ENCODE data around the gene C11orf68.

Gene C11orf68

DNA sequence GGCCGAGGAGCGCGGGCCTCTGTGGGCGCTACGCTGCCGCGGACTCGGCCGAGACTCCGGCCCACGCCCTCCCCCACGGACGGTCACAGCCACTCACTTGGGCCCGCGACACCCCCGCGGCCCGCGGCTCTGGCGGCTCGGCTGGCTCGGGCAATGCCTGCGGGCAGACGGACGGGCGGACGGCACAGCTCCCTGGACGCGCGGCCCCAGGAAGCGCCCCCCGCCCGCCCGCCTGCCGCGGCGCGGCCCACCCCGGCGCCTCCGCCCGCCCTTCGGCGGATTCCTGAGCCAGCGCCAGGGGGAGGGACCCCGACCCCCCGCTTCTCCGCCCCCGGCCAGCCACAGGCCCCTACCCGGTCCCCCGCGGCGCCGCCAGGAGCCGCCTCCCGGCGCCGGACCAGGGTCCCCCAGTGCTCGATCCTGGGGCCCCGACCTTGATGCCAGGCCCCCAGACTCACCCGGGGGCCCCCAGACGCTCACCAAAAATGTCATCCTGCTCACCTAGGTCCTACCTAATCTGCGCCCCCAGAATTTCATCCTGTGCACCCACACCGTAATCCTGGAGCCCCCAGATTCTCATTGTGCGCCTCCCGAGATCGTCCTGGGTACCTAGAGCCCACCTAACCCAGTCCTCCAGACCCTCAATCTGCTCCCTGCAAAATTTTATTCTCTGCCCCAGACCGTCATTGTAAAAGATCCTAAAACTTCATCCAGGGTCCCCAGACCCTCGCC, 46.1 kb downstream of the C11orf68 start, which contains the start of gene EFEMP2:
EFEMP2 (minus strand) TSS at position 215 of the 732 bp plus-strand sequence. CDS start 446 bp downstream, outside the sequence.
- DNase-seq (ENCODE audit: low spot score) (no peak), FAIRE-seq (no peak)

DNA sequence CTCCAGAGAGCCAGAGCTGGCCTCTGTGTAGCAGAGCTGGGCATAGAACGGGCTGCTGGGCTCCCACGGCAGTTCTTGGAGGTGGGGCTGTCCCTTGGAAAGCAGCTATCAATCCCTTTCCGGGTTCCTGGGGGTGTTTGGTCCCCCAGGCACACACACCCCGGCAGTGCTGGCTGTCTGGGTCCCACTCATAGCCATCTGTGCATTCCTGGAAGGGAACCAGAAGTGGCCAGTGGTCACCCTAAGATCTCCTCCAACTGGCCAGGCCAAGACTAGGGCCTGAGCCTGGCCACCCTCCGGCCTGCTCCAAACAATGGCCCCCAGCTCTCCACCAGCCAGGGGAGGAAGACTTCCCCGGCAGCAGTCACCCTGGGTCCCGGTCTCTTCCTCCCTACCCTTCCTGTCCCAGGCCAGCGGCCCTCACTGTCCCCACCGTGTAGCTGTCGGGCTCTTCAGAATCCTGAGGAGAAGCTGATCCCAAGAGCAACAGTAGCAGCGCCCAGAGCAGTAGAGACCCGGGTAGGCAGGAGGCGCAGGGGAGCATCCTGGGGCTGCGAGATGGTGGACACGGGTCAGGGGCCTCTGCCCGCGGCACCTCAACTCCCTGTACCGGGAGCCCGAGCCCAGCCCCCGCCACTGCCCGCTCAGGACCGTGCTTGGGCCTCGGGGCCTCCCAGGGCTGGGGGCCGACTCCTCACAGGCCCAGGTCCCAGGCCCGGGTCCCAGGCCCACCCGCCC, 46.9 kb downstream of the C11orf68 start:
- DNase-seq (ENCODE audit: low spot score) (no peak), FAIRE-seq (no peak)

DNA sequence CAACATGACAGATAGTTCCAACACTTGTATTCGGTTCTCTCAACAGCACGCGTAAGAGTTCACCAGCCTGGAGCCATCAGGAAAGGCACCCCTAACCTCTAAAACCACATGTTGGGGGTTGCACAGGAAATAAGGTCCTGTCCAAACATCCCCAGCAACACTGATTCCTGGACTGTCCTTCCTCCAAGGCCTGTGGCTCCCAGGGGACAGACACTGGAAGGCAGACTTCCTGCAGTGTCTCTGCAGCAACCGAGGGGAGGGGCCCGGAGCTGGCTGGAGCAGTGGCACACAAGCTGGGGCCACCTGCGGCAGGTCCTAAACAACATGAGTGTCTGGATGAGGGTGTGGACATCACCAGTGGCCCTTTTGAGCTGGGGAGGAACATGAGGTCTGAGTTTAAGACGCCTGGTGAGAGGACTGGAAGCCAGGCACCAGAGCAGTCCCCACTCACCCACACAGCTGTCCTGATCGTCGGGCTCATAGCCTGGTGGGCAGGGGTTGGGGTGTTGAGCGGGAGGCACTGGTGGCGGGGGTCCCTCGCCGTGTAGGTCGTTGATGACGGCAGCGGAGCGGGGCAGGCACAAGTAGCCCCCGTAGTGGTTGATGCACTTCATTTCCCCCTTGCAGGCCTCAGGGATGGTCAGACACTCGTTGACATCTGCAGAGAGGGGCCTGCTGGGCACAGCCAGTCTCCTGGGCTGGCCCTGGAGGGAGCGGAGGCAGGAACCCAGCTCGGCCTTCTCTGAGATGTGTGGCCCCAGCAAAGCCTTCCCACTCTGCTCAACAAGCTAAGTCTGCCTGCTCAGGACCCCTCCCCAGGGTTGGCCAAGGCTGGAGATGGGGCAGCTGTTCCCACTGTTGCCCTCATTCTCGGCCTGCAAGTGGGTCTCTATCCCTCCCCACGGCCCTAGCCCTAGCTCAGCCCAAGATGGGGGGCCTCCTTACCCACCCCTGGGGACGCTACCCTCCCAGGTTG, 47.9 kb downstream of the C11orf68 start:
- FAIRE-seq = no peak

DNA sequence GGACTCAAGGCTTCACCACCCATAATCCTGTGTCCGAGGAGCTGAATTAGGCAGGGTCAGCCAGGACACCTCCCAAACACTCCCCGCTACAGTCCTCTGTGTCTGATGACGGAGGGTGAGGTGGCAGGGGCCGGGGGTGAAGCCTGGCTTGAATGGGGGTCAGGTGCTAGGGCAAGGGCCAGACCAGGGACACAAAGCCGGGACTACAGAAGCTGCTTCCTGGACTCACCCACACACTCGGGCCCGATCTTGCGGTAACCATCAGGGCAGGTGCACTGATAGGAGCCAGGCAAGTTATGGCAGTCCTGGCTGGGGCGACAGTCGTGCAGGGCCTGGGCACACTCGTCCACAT, 48.6 kb downstream of the C11orf68 start:
- FAIRE-seq (no peak), DNase-seq (ENCODE audit: low spot score) (no peak)

More for the DNA sequence above, 47.9 kb downstream of the C11orf68 start:
- no peak for DNase-seq (ENCODE audit: low spot score)

DNA sequence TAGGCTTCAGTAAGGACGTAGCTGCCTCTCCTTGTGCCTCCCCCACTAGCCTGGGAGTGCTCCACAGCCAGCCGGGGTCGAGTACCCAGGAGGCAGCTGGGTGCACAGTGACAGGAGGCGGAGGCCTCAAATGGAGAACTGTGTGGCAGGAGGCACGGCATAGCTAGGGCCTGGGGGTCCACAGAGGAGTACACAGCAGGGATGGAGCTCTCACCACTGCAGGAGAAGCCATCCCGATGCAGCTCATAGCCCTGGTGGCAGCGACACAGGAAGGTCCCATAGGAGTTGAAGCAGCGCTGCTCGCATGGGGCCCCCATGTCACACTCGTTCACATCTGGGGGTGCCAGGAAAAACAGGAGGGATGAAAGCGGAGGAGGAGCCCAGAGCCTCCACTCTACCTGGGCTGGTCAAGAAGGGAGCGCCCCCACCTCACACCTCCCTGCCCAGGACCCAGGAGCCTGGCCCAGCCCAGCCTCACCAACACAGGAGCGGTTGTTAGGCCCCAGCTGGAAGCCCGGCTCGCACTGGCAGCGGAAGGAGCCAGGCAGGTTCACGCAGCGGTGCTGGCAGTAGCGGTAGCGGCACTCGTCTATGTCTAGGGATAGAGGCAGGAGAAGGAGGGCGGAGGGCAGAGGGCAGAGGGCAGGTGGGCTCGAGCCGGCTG, 49.1 kb downstream of the C11orf68 start:
- DNase-seq (ENCODE audit: low spot score) = no peak
- FAIRE-seq = no peak

DNA sequence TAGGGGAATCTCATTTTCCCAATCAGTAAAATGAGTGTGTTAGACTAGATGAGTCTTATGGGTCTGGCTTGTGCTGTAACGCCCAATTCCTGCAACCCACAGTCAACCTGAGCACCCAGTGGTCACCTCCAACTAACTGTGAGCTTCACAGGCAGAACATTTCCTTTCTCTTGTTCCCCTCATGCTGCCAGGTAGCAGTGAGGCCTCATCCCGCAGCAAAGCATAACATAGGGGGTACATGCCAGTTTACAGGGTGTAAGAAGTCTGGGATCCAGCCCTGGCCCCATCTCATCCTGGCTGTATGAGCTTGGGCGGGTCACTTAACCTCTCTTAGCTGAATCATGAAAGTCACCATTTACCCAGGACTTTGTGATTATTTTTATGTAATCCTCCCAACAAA, 50.0 kb downstream of the C11orf68 start:
- FAIRE-seq = no peak

DNA sequence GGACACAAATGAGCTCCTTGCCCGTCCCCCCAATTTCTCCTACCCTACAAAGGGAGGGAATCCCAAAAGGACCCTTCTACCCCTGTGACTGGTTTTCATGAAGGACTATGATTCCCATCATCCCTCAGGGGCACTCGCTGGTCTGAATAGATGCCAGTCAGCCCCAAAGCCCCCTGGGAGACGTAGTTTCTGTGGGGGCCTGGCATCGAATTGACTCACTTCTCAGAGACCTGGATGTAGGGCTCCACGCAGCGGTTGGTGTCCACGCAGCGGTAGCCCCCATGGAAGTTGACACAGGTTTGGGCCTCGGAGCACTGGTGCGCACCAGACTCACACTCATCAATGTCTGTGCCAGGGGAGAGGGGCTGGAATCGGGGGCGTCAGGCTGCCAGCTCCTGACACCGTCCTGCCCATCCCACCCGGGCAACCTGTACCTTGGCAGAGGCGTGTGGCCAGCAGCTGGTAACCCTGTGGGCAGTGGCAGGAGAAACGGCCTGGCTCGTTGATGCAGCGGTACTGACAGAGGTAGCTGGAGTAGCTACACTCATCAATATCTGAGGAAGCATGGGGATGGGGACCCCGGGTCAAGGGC, 50.7 kb downstream of the C11orf68 start:
- DNase-seq (ENCODE audit: low spot score) = no peak
- FAIRE-seq = no peak

More for the DNA sequence above, 50.0 kb downstream of the C11orf68 start:
- DNase-seq (ENCODE audit: low spot score) = no peak

DNA sequence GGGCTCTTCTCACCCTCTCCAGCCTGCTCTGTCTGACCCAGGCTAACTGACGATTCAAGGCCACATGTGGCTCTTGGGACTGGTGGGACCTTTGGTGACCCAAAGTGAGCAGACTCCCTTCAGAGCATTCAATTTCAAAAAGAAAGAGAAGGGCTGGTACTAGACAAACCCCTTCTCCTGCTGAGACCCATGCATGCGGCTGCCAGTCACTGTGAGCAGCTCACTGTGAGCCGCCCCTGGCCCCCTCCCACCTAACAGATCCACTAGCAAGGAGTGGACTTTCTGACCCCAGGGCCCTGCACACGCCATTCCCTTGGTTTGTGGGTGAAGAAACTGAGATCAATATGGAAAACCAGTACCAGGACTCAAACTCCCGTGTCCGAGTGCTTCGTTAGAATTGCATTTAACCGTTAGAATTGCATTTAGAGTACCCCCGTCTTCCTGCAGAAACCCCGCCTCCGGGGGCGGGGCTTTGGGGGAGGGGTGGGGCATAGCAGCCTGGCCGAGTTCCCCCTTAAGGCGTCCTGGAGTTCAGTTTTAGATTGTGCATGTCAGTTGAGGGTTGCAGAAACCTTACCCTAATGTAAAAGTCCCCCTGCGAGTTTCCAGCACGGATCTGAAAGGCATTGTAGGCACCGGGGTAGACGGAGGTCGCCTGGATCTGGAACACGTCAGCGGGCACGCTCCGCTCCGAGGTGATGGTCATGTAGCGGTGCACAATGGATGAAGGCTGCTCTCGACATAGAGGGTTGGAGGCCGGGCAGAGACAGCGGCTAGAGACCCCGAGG, 51.4 kb downstream of the C11orf68 start:
- FAIRE-seq = no peak
- no peak for DNase-seq (ENCODE audit: low spot score)
